ENCODE data around the gene REXO5. TPM values are rescaled to one million over a fixed set of nuclear protein-coding genes. Genes with fewer than 3 reads are reported as not detected.

REXO5 gene
- total RNA-seq, 1 donor from 2014 or later = 5.9 TPM

GRCh38 chr16:20881503-20881878 lies 75.2 kb downstream of the REXO5 start:
- Mint-ChIP-seq H3K27ac (ENCODE audit: unreplicated experiment) (no peak overlapping the region), H3K9me3 (ENCODE audit: unreplicated experiment) (no peaks in the 10 kb centered on the region), H3K4me1 (ENCODE audit: low read depth, unreplicated experiment) (no peaks in the 10 kb centered on the region)

GRCh38 chr16:20883554-20884239 lies 77.4 kb downstream of the REXO5 start:
- H3K27me3 Mint-ChIP-seq (ENCODE audit: unreplicated experiment) = no peaks in the 10 kb centered on the region
- no peaks in the 10 kb centered on the region for H3K9me3 Mint-ChIP-seq (ENCODE audit: unreplicated experiment)
- TF ChIP-seq CTCF (IDR thresholded peaks at IDR 0.05; ENCODE audit: partially characterized antibody, unreplicated experiment) = no peak

More at GRCh38 chr16:20881503-20881878, 75.2 kb downstream of the REXO5 start:
- Mint-ChIP-seq H3K4me3 (ENCODE audit: unreplicated experiment) (no peak overlapping the region), H3K27me3 (ENCODE audit: unreplicated experiment) (no peaks in the 10 kb centered on the region), H3K36me3 (ENCODE audit: unreplicated experiment) (no peaks in the 10 kb centered on the region)
- TF ChIP-seq CTCF (IDR thresholded peaks at IDR 0.05; ENCODE audit: partially characterized antibody, unreplicated experiment) = no peak
- no peak for DNase-seq

GRCh38 chr16:20884240-20884556 lies 77.9 kb downstream of the REXO5 start:
- no peaks in the 10 kb centered on the region for H3K27me3 Mint-ChIP-seq (ENCODE audit: unreplicated experiment)

More at GRCh38 chr16:20883554-20884239, 77.4 kb downstream of the REXO5 start:
- Mint-ChIP-seq H3K4me3 (ENCODE audit: unreplicated experiment) (no peak overlapping the region), H3K27ac (ENCODE audit: unreplicated experiment) (no peak overlapping the region), H3K4me1 (ENCODE audit: low read depth, unreplicated experiment) (no peaks in the 10 kb centered on the region), H3K36me3 (ENCODE audit: unreplicated experiment) (no peaks in the 10 kb centered on the region)
- no peak for DNase-seq

GRCh38 chr16:20886320-20886719 lies 80.0 kb downstream of the REXO5 start:
- H3K27me3 Mint-ChIP-seq (ENCODE audit: unreplicated experiment) = no peaks in the 10 kb centered on the region
- H3K4me3 Mint-ChIP-seq (ENCODE audit: unreplicated experiment) = no peak overlapping the region
- H3K27ac Mint-ChIP-seq (ENCODE audit: unreplicated experiment) = no peak overlapping the region
- no peaks in the 10 kb centered on the region for H3K9me3 Mint-ChIP-seq (ENCODE audit: unreplicated experiment)
- no peaks in the 10 kb centered on the region for H3K4me1 Mint-ChIP-seq (ENCODE audit: low read depth, unreplicated experiment)
- no peak for DNase-seq
- H3K36me3 Mint-ChIP-seq (ENCODE audit: unreplicated experiment) = no peaks in the 10 kb centered on the region
- no peak for TF ChIP-seq CTCF (IDR thresholded peaks at IDR 0.05; ENCODE audit: partially characterized antibody, unreplicated experiment)

More at GRCh38 chr16:20884240-20884556, 77.9 kb downstream of the REXO5 start:
- Mint-ChIP-seq H3K36me3 (ENCODE audit: unreplicated experiment) (no peaks in the 10 kb centered on the region), H3K27ac (ENCODE audit: unreplicated experiment) (no peak overlapping the region), H3K4me1 (ENCODE audit: low read depth, unreplicated experiment) (no peaks in the 10 kb centered on the region), H3K4me3 (ENCODE audit: unreplicated experiment) (no peak overlapping the region), H3K9me3 (ENCODE audit: unreplicated experiment) (no peaks in the 10 kb centered on the region)
- no peak for TF ChIP-seq CTCF (IDR thresholded peaks at IDR 0.05; ENCODE audit: partially characterized antibody, unreplicated experiment)
- no peak for DNase-seq

- Mint-ChIP-seq H3K4me3 (ENCODE audit: unreplicated experiment) (no peak overlapping the region), H3K4me1 (ENCODE audit: low read depth, unreplicated experiment) (no peaks in the 10 kb centered on the region), H3K27me3 (ENCODE audit: unreplicated experiment) (no peaks in the 10 kb centered on the region), H3K36me3 (ENCODE audit: unreplicated experiment) (no peaks in the 10 kb centered on the region), H3K27ac (ENCODE audit: unreplicated experiment) (no peak overlapping the region), H3K9me3 (ENCODE audit: unreplicated experiment) (no peaks in the 10 kb centered on the region)
- no peak for DNase-seq
- TF ChIP-seq CTCF (IDR thresholded peaks at IDR 0.05; ENCODE audit: partially characterized antibody, unreplicated experiment) = no peak
Measured at GRCh38 chr16:20887207-20887606, 80.9 kb downstream of the REXO5 start.

Data from glutamatergic neuron (in vitro differentiated cells).